K562 (cell line): Measurements from ENCODE around the gene MVK. TPM values are rescaled to one million over a fixed set of nuclear protein-coding genes. Genes with fewer than 3 reads are reported as not detected.

Experiments used
- ATAC-seq: fragments of 200-7000 bp; cut with Tn5 transposase; 3 replicates; pipeline ENCODE4 v1.9.1; 2020; ENCODE audit warnings: moderate library complexity
- BruUV-seq: library from RNA; stranded (reverse); fragments of 400-500 nt; replicated peaks from 2 replicates; lab custom pipeline; 2021; lab: Mats Ljungman, UMichigan
- CTCF ChIA-PET: fragments of 300-600 bp; formaldehyde crosslinking; extraction: SDS; loops from one replicate; lab custom pipeline; 2021; ENCODE audit warnings: low intra/inter-chr PET ratio; lab: Yijun Ruan, JAX
- POLR2A ChIA-PET: fragments of 300-600, 350-650 bp; sonication (Branson Sonifier 250); formaldehyde crosslinking; extraction: SDS; loops from one replicate; lab custom pipeline; 2021; ENCODE audit warnings: antibody characterized with exemption, inconsistent platforms; lab: Yijun Ruan, JAX
- DNase-seq, 4 experiments: peaks; one replicate each; pipeline versions ENCODE4 v3.0.0 to v3.0.0-alpha.2; 2011 to 2018; ENCODE audit warnings: low spot score in 3 of 4, mixed read lengths in 3 of 4; ENCODE audit errors: extremely low read depth in 1 of 4
- FAIRE-seq: peaks from 2 replicates; lab custom pipeline; 2011; peaks lifted over from hg19 to GRCh38; lab: Jason Lieb, UNC
- H2AFZ ChIP-seq: 2 replicates; pipeline ENCODE4 v1.6.0; 2011; ENCODE audit warnings: low read depth, low read length, control low read depth, inconsistent platforms
- H3K27ac ChIP-seq: fragments of 200-600 bp; 3 replicates; pipeline ENCODE4 v1.8.0; 2011; ENCODE audit warnings: low read depth, mild to moderate bottlenecking, control low read depth, inconsistent platforms, low read length, moderate library complexity, mixed read lengths; ENCODE audit errors: extremely low read depth
- H3K27me3 ChIP-seq, 2 experiments: fragments of 300-600 bp in 1 of 2; 2 replicates in 1 of 2; 3 replicates in 1 of 2; pipeline versions ENCODE4 v1.6.0 to v1.8.0; 2011; ENCODE audit warnings: inconsistent platforms in 2 of 2, low read length in 2 of 2, mild to moderate bottlenecking in 1 of 2, mixed read lengths in 1 of 2, moderate library complexity in 1 of 2; ENCODE audit not compliant: control insufficient read depth in 2 of 2, insufficient read depth in 2 of 2
- H3K36me3 ChIP-seq: fragments of 300-600 bp; 3 replicates; pipeline ENCODE4 v1.8.0; 2011; ENCODE audit warnings: mild to moderate bottlenecking, low read length, inconsistent platforms; ENCODE audit not compliant: control insufficient read depth, insufficient read depth
- H3K4me1 ChIP-seq, 2 experiments: fragments of 200-600 bp in 1 of 2; replicated peaks in 1 of 2; 2 replicates in 1 of 2; 3 replicates in 1 of 2; pipeline versions ENCODE4 v1.5.1 to v1.8.0; 2011; ENCODE audit warnings: inconsistent platforms in 2 of 2, low read length in 2 of 2, mild to moderate bottlenecking in 1 of 2, mixed read lengths in 1 of 2, moderate library complexity in 1 of 2; ENCODE audit not compliant: control insufficient read depth in 2 of 2, insufficient read depth in 2 of 2
- H3K4me2 ChIP-seq: 2 replicates; pipeline ENCODE4 v1.6.1; 2011; ENCODE audit warnings: low read length, control low read depth, inconsistent platforms, mixed read lengths; ENCODE audit not compliant: insufficient read depth
- H3K4me3 ChIP-seq: fragments of 200-600 bp; sonication (generic), shearing (Covaris generic); 2 replicates; pipeline ENCODE4 v1.5.1; 2016; ENCODE audit warnings: control low read depth, inconsistent platforms
- H3K79me2 ChIP-seq: fragments of 200-600 bp; 3 replicates; pipeline ENCODE4 v1.8.0; 2011; ENCODE audit warnings: low read length, inconsistent platforms; ENCODE audit not compliant: control insufficient read depth, insufficient read depth
- H3K9ac ChIP-seq, 2 experiments: 2 replicates each; pipeline versions ENCODE4 v1.6.0 to v1.6.1; 2011; ENCODE audit warnings: low read depth in 2 of 2, low read length in 2 of 2, control low read depth in 1 of 2, inconsistent platforms in 1 of 2, mild to moderate bottlenecking in 1 of 2, mixed read lengths in 1 of 2; ENCODE audit not compliant: insufficient read depth in 1 of 2
- H3K9me1 ChIP-seq: one replicate; pipeline ENCODE4 v1.6.0; 2011; ENCODE audit warnings: inconsistent platforms, mild to moderate bottlenecking, low read length, moderate library complexity; ENCODE audit not compliant: control insufficient read depth, insufficient read depth
- H3K9me3 ChIP-seq: replicated peaks from 2 replicates; pipeline ENCODE4 v1.5.1; 2011; ENCODE audit warnings: low read depth, low read length, inconsistent platforms; ENCODE audit not compliant: control insufficient read depth, insufficient read depth
- H4K20me1 ChIP-seq: replicated peaks from 2 replicates; pipeline ENCODE4 v1.6.1; 2011; ENCODE audit warnings: low read length, inconsistent platforms, mixed read lengths; ENCODE audit not compliant: control insufficient read depth, insufficient read depth
- ATF1 ChIP-seq, 2 experiments: fragments of 450-650 bp in 1 of 2; IDR thresholded peaks; 2 replicates each; pipeline ENCODE4 v1.6.1; 2016; ENCODE audit warnings: missing compliant biosample characterization in 1 of 2, missing genetic modification characterization in 1 of 2
- CEBPB ChIP-seq: fragments of 450-650 bp; IDR thresholded peaks from 2 replicates; pipeline ENCODE4 v1.6.1; 2016; ENCODE audit warnings: missing genetic modification characterization, missing compliant biosample characterization
- CHD2 ChIP-seq: IDR thresholded peaks from 2 replicates; pipeline ENCODE4 v1.6.1; 2011; ENCODE audit warnings: low read depth, low read length
- HDAC1 ChIP-seq, 2 experiments: fragments of 450-650 bp; IDR thresholded peaks; 2 replicates each; pipeline ENCODE4 v1.6.1; 2016 to 2017; ENCODE audit warnings: inconsistent platforms in 1 of 2, mild to moderate bottlenecking in 1 of 2, moderate library complexity in 1 of 2
- MTA1 ChIP-seq: fragments of 450-650 bp; IDR thresholded peaks from 2 replicates; pipeline ENCODE4 v1.6.1; 2017; ENCODE audit warnings: borderline replicate concordance
- NFE2 ChIP-seq: IDR thresholded peaks from 2 replicates; pipeline ENCODE4 v1.6.1; 2014; ENCODE audit warnings: antibody characterized with exemption, low read depth
- PYGO2 ChIP-seq: fragments of 450-650 bp; IDR thresholded peaks from 2 replicates; pipeline ENCODE4 v1.6.1; 2016; ENCODE audit warnings: mild to moderate bottlenecking, missing genetic modification characterization, moderate library complexity, missing compliant biosample characterization
- SUPT5H ChIP-seq: fragments of 450-650 bp; IDR thresholded peaks from 2 replicates; pipeline ENCODE4 v1.6.1; 2016
- TAF15 ChIP-seq: fragments of 200-400 bp; formaldehyde crosslinking; IDR thresholded peaks from 2 replicates; pipeline ENCODE4 v1.6.1; 2017; ENCODE audit warnings: mild to moderate bottlenecking, low read depth, low read length, moderate library complexity
- ZNF143 ChIP-seq: sonication (generic); formaldehyde crosslinking; IDR thresholded peaks from 2 replicates; pipeline ENCODE4 v1.9.0; 2022; ENCODE audit warnings: mild to moderate bottlenecking, missing genetic modification reagents
- ZNF445 ChIP-seq: fragments of 250-450 bp; sonication (Bioruptor Pico); IDR thresholded peaks from 2 replicates; pipeline ENCODE4 v1.4.0; 2020; ENCODE audit warnings: low read depth, mild to moderate bottlenecking, moderate library complexity
- WGBS: fragments of 100-300 bp; shearing (Covaris generic); methylation state at CpG from one replicate; pipeline ENCODE4 v1.1.6; 2016; ENCODE audit warnings: low coverage, mixed read lengths; ENCODE audit not compliant: insufficient coverage; ENCODE audit errors: missing lambda C conversion rate; 5-methylcytosine and 5-hydroxymethylcytosine counted together
- in situ Hi-C: fragments of 300-500 bp; cut with MboI; formaldehyde crosslinking; loops from 4 replicates; pipeline ENCODE4 v1.15.0; 2018; ENCODE audit warnings: inconsistent platforms, mixed read lengths
- intact Hi-C: fragments of 100-400 bp; cut with micrococcal nuclease; formaldehyde crosslinking; loops from 2 replicates; pipeline ENCODE4 v1.14.2; 2022
- polyA plus RNA-seq, 8 experiments: library from polyadenylated mRNA; depleted of rRNA in 4 of 8; stranded (reverse) in 5 of 8; unstranded in 3 of 8; fragments of >200 nt; fragmentation: Nextera tagmentation in 2 of 8; fragmentation: Illumina TruSeq in 1 of 8; extraction: Ambion mirVana in 2 of 8; extraction: Trizol in 1 of 8; gene quantifications; 2 replicates each; pipeline versions ENCODE4 v1.2.1 to v1.2.3, GENCODE V29; 2011 to 2014; ENCODE audit warnings: inconsistent platforms in 1 of 8, missing spikeins in 1 of 8
- total RNA-seq, 7 experiments: library from RNA; depleted of rRNA in 6 of 7; stranded (reverse); fragments of >200 nt in 6 of 7; fragmentation: Illumina TruSeq in 2 of 7; extraction: Trizol in 2 of 7; gene quantifications; 2 replicates each; pipeline versions ENCODE4 v1.2.1 to v1.2.3, GENCODE V29; 2011 to 2021; ENCODE audit warnings: low replicate concordance in 1 of 7
- TF ChIP-seq, protein P1 (sequence below): fragments of 450-650 bp; formaldehyde crosslinking; conservative IDR thresholded peaks from 2 replicates; pipeline ENCODE4 v1.4.0; 2022; ENCODE audit warnings: mild to moderate bottlenecking, missing genetic modification characterization
- TF ChIP-seq, protein P2 (sequence below): IDR thresholded peaks from 2 replicates; pipeline ENCODE4 v1.6.1; 2014; ENCODE audit warnings: antibody characterized with exemption
- TF ChIP-seq, protein P3 (sequence below): sonication (generic); formaldehyde crosslinking; IDR thresholded peaks from 2 replicates; pipeline ENCODE4 v1.8.0; 2022; ENCODE audit warnings: missing genetic modification reagents, mild to moderate bottlenecking, borderline replicate concordance
- TF ChIP-seq, protein P4 (sequence below), 3 experiments: fragments of 200-800 bp in 1 of 3; fragments of 250-450 bp in 1 of 3; fragments of 450-650 bp in 1 of 3; sonication (Bioruptor Pico) in 1 of 3; sonication (Bioruptor generic) in 1 of 3; formaldehyde crosslinking in 1 of 3; IDR thresholded peaks; 2 replicates each; pipeline versions ENCODE4 v1.6.1 to v1.8.0; 2016 to 2022; ENCODE audit warnings: mild to moderate bottlenecking in 2 of 3, missing genetic modification characterization in 2 of 3, missing compliant biosample characterization in 1 of 3, moderate library complexity in 1 of 3

Gene MVK
- total and polyA plus RNA-seq, 9 of the 15 experiments (the other 6 are each of a cell fraction or from before 2014, with no cell fraction given) = 0.41 to 33.6 (median 18.8) TPM

DNA sequence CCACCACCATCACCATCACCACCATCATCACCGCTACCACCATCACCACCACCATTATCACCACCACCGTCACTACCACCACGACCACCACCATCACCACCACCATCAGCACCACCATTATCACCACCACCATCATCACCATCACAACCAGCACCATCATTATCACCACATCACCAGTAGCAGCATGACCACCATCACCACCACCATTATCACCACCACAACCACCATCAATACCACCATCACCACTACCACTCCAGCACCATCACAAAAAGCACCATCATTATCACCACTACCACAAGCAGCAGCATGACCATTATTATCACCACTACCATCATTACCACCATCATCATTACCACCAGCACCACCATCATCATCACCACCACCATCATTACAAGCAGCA is 62.1 kb downstream of the MVK start:
- WGBS = 0% methylated on average over 3 of the region's 3 CpGs
- H3K27me3 ChIP-seq = peaks cover 0 to 9% of the 10 kb centered on the region in 2 experiments; a peak in 1 of 5 replicates
- in situ Hi-C loops = no loop called here
- ChIA-PET CTCF (no interaction called here), POLR2A (no interaction called here)
- no peak overlapping the region for H3K9ac ChIP-seq
- no peaks in the 10 kb centered on the region for H3K79me2 ChIP-seq
- H3K9me3 ChIP-seq = no peaks in the 10 kb centered on the region; the same call in 1 of the 2 replicates
- H3K4me1 ChIP-seq = no peaks in the 10 kb centered on the region
- no peak for FAIRE-seq
- no peak overlapping the region for H2AFZ ChIP-seq
- H4K20me1 ChIP-seq = no peaks in the 10 kb centered on the region
- no peak for DNase-seq
- no peak overlapping the region for H3K4me2 ChIP-seq
- no peaks in the 10 kb centered on the region for H3K36me3 ChIP-seq
- H3K4me3 ChIP-seq = no peak overlapping the region
- H3K27ac ChIP-seq = no peak overlapping the region
- H3K9me1 ChIP-seq = no peaks in the 10 kb centered on the region
- intact Hi-C loops = no loop called here
- no TSS peak for BruUV-seq
- no peak for ATAC-seq
- TF ChIP-seq ZNF445 (CRISPR knock-in tag) (no peak), TAF15 (no peak), PYGO2 (no peak), HDAC1 (IDR thresholded peaks at IDR 0.05) (0 out of 4 replicates have a peak, but pooled peaks of 1 of the 2 experiments have one; percentile 7), CHD2 (no peak), SUPT5H (no peak), ZNF143 (CRISPR knock-in tag) (no peak), NFE2 (no peak), ATF1 (CRISPR knock-in tag; IDR thresholded peaks at IDR 0.05) (no peak), ATF1 (tag; IDR thresholded peaks at IDR 0.05) (no peak), MTA1 (no peak), CEBPB (tag) (no peak)
- TF ChIP-seq, protein P1, sequence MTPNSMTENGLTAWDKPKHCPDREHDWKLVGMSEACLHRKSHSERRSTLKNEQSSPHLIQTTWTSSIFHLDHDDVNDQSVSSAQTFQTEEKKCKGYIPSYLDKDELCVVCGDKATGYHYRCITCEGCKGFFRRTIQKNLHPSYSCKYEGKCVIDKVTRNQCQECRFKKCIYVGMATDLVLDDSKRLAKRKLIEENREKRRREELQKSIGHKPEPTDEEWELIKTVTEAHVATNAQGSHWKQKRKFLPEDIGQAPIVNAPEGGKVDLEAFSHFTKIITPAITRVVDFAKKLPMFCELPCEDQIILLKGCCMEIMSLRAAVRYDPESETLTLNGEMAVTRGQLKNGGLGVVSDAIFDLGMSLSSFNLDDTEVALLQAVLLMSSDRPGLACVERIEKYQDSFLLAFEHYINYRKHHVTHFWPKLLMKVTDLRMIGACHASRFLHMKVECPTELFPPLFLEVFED (CRISPR knock-in tag) = 0 out of 2 replicates have a peak, but pooled peaks have one; percentile 14
- TF ChIP-seq, protein P2, sequence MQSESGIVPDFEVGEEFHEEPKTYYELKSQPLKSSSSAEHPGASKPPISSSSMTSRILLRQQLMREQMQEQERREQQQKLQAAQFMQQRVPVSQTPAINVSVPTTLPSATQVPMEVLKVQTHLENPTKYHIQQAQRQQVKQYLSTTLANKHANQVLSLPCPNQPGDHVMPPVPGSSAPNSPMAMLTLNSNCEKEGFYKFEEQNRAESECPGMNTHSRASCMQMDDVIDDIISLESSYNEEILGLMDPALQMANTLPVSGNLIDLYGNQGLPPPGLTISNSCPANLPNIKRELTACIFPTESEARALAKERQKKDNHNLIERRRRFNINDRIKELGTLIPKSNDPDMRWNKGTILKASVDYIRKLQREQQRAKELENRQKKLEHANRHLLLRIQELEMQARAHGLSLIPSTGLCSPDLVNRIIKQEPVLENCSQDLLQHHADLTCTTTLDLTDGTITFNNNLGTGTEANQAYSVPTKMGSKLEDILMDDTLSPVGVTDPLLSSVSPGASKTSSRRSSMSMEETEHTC = no peak
- TF ChIP-seq, protein P3, sequence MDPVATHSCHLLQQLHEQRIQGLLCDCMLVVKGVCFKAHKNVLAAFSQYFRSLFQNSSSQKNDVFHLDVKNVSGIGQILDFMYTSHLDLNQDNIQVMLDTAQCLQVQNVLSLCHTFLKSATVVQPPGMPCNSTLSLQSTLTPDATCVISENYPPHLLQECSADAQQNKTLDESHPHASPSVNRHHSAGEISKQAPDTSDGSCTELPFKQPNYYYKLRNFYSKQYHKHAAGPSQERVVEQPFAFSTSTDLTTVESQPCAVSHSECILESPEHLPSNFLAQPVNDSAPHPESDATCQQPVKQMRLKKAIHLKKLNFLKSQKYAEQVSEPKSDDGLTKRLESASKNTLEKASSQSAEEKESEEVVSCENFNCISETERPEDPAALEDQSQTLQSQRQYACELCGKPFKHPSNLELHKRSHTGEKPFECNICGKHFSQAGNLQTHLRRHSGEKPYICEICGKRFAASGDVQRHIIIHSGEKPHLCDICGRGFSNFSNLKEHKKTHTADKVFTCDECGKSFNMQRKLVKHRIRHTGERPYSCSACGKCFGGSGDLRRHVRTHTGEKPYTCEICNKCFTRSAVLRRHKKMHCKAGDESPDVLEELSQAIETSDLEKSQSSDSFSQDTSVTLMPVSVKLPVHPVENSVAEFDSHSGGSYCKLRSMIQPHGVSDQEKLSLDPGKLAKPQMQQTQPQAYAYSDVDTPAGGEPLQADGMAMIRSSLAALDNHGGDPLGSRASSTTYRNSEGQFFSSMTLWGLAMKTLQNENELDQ (CRISPR knock-in tag) = no peak
- TF ChIP-seq, protein P4, sequence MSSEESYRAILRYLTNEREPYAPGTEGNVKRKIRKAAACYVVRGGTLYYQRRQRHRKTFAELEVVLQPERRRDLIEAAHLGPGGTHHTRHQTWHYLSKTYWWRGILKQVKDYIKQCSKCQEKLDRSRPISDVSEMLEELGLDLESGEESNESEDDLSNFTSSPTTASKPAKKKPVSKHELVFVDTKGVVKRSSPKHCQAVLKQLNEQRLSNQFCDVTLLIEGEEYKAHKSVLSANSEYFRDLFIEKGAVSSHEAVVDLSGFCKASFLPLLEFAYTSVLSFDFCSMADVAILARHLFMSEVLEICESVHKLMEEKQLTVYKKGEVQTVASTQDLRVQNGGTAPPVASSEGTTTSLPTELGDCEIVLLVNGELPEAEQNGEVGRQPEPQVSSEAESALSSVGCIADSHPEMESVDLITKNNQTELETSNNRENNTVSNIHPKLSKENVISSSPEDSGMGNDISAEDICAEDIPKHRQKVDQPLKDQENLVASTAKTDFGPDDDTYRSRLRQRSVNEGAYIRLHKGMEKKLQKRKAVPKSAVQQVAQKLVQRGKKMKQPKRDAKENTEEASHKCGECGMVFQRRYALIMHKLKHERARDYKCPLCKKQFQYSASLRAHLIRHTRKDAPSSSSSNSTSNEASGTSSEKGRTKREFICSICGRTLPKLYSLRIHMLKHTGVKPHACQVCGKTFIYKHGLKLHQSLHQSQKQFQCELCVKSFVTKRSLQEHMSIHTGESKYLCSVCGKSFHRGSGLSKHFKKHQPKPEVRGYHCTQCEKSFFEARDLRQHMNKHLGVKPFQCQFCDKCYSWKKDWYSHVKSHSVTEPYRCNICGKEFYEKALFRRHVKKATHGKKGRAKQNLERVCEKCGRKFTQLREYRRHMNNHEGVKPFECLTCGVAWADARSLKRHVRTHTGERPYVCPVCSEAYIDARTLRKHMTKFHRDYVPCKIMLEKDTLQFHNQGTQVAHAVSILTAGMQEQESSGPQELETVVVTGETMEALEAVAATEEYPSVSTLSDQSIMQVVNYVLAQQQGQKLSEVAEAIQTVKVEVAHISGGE (CRISPR knock-in tag; IDR thresholded peaks at IDR 0.05) = no peak
